ENCODE results near the gene BTBD9. TPM values are rescaled to one million over a fixed set of nuclear protein-coding genes. Genes with fewer than 3 reads are reported as not detected.

BTBD9 gene
- total RNA-seq, 4 donors from 2014 or later: 8.6 to 34.1 (median 30.8) TPM

DNA sequence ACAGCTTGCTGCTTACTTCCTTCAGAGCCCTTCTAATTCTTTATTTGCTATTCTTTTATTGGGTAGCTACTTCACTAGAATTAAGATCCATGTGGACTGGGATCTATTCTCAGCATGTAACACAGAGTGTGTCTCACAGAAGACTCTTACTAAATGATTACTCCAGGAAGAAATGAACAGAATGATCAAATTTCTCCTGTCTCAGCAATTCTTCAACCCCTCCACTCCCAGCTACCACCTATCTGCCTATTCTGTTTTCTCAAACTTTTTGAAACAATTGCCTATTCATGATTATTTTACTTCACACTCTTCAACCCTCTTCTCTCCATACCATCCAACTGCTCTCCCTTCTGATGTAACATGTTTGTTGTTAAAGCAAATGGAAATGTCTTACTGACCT is 132.6 kb downstream of the BTBD9 start:
- intact Hi-C loops (cut with DNase I; ENCODE audit: low total_unique reads) (no loop called here), in situ Hi-C loops (cut with MboI; ENCODE audit: low pct_ligation_motif_present in 1 of 4, low pct_unique_long_range_greater_than_20kb in 1 of 4, low sequenced_read_pairs in 3 of 4) (no loop called here)
- Histone ChIP-seq H3K4me1 (peaks cover 0 to 7% (median 0%) of the 10 kb centered on the region in 4 donors), H3K27me3 (no peaks in the 10 kb centered on the region), H3K27ac (no peak overlapping the region), H3K9me3 (no peaks in the 10 kb centered on the region), H3K4me3 (no peak overlapping the region), H3K36me3 (no peaks in the 10 kb centered on the region)
- no peak for DNase-seq
- TF ChIP-seq POLR2A (IDR thresholded peaks at IDR 0.05): no peak
- TF ChIP-seq POLR2AphosphoS5 (IDR thresholded peaks at IDR 0.05): no peak
- TF ChIP-seq, protein P1, sequence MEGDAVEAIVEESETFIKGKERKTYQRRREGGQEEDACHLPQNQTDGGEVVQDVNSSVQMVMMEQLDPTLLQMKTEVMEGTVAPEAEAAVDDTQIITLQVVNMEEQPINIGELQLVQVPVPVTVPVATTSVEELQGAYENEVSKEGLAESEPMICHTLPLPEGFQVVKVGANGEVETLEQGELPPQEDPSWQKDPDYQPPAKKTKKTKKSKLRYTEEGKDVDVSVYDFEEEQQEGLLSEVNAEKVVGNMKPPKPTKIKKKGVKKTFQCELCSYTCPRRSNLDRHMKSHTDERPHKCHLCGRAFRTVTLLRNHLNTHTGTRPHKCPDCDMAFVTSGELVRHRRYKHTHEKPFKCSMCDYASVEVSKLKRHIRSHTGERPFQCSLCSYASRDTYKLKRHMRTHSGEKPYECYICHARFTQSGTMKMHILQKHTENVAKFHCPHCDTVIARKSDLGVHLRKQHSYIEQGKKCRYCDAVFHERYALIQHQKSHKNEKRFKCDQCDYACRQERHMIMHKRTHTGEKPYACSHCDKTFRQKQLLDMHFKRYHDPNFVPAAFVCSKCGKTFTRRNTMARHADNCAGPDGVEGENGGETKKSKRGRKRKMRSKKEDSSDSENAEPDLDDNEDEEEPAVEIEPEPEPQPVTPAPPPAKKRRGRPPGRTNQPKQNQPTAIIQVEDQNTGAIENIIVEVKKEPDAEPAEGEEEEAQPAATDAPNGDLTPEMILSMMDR (IDR thresholded peaks at IDR 0.05): no peak

DNA sequence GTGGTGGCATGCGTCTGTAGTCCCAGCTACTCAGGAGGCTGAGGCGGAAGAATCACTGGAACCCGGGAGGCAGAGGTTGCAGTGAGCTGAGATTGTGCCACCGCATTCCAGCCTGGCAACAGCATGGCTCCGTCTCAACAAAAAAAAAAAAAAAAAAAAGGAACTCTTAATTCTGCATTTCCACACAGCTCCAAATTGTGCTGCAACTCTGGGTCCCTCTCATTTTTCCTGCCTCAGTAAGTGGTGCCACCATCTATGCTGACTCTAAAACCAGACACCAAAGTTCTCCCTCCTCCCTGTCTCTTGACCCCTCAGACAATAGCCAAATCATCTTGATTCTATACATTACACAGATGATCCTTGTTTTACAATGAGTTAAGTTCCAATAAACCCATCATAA is 133.9 kb downstream of the BTBD9 start:
- H3K4me1 ChIP-seq: peaks cover 0 to 7% (median 0%) of the 10 kb centered on the region in 4 donors
- H3K27me3 ChIP-seq: no peaks in the 10 kb centered on the region
- intact Hi-C loops (cut with DNase I; ENCODE audit: low total_unique reads) (no loop called here), in situ Hi-C loops (cut with MboI; ENCODE audit: low pct_ligation_motif_present in 1 of 4, low pct_unique_long_range_greater_than_20kb in 1 of 4, low sequenced_read_pairs in 3 of 4) (no loop called here)
- no peak overlapping the region for H3K27ac ChIP-seq
- DNase-seq: no peak
- no peaks in the 10 kb centered on the region for H3K36me3 ChIP-seq
- 95 to 100% methylated on average over 1 to 5 of the region's 5 CpGs for WGBS, 2 donors (ENCODE audit: low coverage in 1 of 2)
- no peak for TF ChIP-seq POLR2AphosphoS5 (IDR thresholded peaks at IDR 0.05)
- no peak for TF ChIP-seq POLR2A (IDR thresholded peaks at IDR 0.05)
- TF ChIP-seq EP300 (IDR thresholded peaks at IDR 0.05; ENCODE audit: low read depth): no peak
- TF ChIP-seq, protein P1 (IDR thresholded peaks at IDR 0.05): no peak
- no peak overlapping the region for H3K4me3 ChIP-seq
- no peaks in the 10 kb centered on the region for H3K9me3 ChIP-seq

DNA sequence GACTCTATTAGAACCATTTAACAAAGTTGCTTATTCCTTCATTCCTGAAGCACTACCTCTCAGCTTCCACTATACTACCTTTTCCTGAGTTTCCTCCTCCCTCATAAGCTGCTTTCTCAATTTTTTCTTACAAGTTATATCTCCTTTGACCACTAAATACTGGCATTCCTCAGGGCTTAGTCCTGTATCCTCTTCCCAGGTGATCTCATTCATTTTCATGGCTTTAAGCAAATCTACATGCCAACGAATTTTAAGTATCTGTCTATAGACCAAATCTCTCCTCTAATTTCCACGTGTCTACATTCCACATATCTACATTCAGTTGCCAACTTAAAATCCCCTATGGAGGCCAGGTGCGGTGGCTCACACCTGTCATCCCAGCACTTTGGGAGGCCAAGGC is 134.7 kb downstream of the BTBD9 start:
- H3K36me3 ChIP-seq: no peaks in the 10 kb centered on the region
- in situ Hi-C loops (cut with MboI; ENCODE audit: low pct_ligation_motif_present in 1 of 4, low pct_unique_long_range_greater_than_20kb in 1 of 4, low sequenced_read_pairs in 3 of 4): no loop called here
- TF ChIP-seq POLR2A (IDR thresholded peaks at IDR 0.05): no peak
- TF ChIP-seq POLR2AphosphoS5 (IDR thresholded peaks at IDR 0.05): no peak
- TF ChIP-seq, protein P1 (IDR thresholded peaks at IDR 0.05): no peak
- no peak for TF ChIP-seq EP300 (IDR thresholded peaks at IDR 0.05; ENCODE audit: low read depth)
- no peak overlapping the region for H3K4me3 ChIP-seq
- H3K27me3 ChIP-seq: no peaks in the 10 kb centered on the region
- no peak overlapping the region for H3K27ac ChIP-seq
- no peak for DNase-seq
- intact Hi-C loops (cut with DNase I; ENCODE audit: low total_unique reads): no loop called here
- peaks cover 0 to 7% (median 0%) of the 10 kb centered on the region in 4 donors for H3K4me1 ChIP-seq
- 81 to 91% methylated on average over 2 to 3 of the region's 3 CpGs for WGBS, 2 donors (ENCODE audit: low coverage in 1 of 2)
- no peaks in the 10 kb centered on the region for H3K9me3 ChIP-seq

DNA sequence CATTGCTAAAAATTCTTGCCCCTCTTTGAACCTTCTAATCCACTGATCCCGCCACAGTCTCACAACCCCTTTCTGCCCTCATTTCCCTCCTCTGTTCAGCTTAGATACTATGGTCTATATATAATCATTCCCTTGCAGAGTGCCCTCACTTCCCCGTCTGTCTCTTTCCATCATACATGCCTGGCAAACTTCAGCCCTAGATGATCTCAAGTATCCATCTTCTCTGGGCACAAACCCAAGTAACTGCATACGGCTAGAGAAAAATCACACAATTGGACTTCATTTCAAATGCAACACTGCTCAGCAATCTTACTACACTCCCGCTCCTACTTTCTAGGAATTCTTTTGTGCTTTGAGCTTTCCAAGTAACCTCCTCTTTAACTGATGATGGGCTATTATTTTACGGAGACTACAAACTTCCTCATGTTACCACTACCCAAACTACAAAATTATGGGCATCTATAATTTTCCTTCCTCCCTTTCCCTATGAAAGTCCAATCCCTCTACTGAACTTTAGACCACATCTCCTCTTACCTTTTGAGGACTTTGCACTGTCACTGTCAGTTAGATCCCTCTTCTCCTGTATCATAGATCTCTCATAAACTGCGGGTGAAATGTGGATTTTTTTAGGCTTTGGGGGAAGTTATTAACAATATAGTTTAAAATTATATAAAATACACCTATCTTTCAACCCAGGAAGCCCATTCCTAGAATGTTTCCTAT is 135.6 kb downstream of the BTBD9 start:
- in situ Hi-C loops (cut with MboI; ENCODE audit: low pct_ligation_motif_present in 1 of 4, low pct_unique_long_range_greater_than_20kb in 1 of 4, low sequenced_read_pairs in 3 of 4) (no loop called here), intact Hi-C loops (cut with DNase I; ENCODE audit: low total_unique reads) (no loop called here)
- Histone ChIP-seq H3K27ac (no peak overlapping the region), H3K4me3 (no peak overlapping the region), H3K36me3 (no peaks in the 10 kb centered on the region), H3K4me1 (peaks cover 0 to 7% (median 0%) of the 10 kb centered on the region in 4 donors), H3K9me3 (no peaks in the 10 kb centered on the region), H3K27me3 (no peaks in the 10 kb centered on the region)
- 78 to 83% methylated on average over 6 of the region's 6 CpGs for WGBS, 2 donors (ENCODE audit: low coverage in 1 of 2)
- no peak for DNase-seq
- TF ChIP-seq, protein P1 (IDR thresholded peaks at IDR 0.05): no peak

All from transverse colon (tissue), 4 donors.